K562 treated with DMSO at 1 percent for 48 hours (cell line): ENCODE measurements around the gene ZSCAN23. TPM values are rescaled to one million over a fixed set of nuclear protein-coding genes. Genes with fewer than 3 reads are reported as not detected.

Experiments used
- total RNA-seq: library from RNA; unstranded; fragments of 300-600 nt; gene quantifications from 2 replicates; pipeline ENCODE4 v1.2.3, GENCODE V29; 2022; ENCODE audit warnings: low replicate concordance; ENCODE audit errors: extremely low read depth

Gene ZSCAN23
- total RNA-seq = not detected in 2 replicates

GRCh38 chr6:28443112-28443773 lies at the start of gene ZSCAN23:
TSS of gene ZSCAN23 (minus strand) at chr6:28443491. CDS start at chr6:28436266, 7,225 bp downstream.

GRCh38 chr6:28399350-28400121 lies 43.8 kb downstream of the ZSCAN23 start, which contains the start of gene ZSCAN12:
TSS of gene ZSCAN12 (minus strand) at chr6:28399747. CDS start at chr6:28398405, 1,342 bp downstream.

Other genes with a start within 250 kb of the ZSCAN23 start
- not detected in 2 replicates for gene ZSCAN9, start 218.2 kb downstream of the ZSCAN23 start, total RNA-seq
- gene ZKSCAN4, start 191.2 kb downstream of the ZSCAN23 start, total RNA-seq = not detected in 2 replicates
- not detected in 2 replicates for gene NKAPL, start 184.2 kb downstream of the ZSCAN23 start, total RNA-seq
- not detected in 2 replicates for gene ZSCAN26, start 176.3 kb downstream of the ZSCAN23 start, total RNA-seq
- gene PGBD1, start 161.9 kb downstream of the ZSCAN23 start, total RNA-seq = not detected in 2 replicates
- gene ZSCAN31, start 107.3 kb downstream of the ZSCAN23 start, total RNA-seq = not detected in 2 replicates
- gene ZKSCAN3, start 93.5 kb downstream of the ZSCAN23 start, total RNA-seq = not detected in 2 replicates
- gene ZSCAN12, start 43.7 kb downstream of the ZSCAN23 start, total RNA-seq = not detected in 2 replicates
- not detected in 2 replicates for gene GPX6, start 72.3 kb upstream of the ZSCAN23 start, total RNA-seq
- gene GPX5, start 82.4 kb upstream of the ZSCAN23 start, total RNA-seq = not detected in 2 replicates